Measurements from ENCODE around the gene VRK3. TPM values are rescaled to one million over a fixed set of nuclear protein-coding genes. Genes with fewer than 3 reads are reported as not detected.

Gene VRK3
- total RNA-seq, 1 donor from 2014 or later: 39.5 TPM

- Histone ChIP-seq H3K9me3 (no peaks in the 10 kb centered on the region), H3K27ac (no peak overlapping the region), H3K36me3 (peaks cover 92% of the 10 kb centered on the region), H3K4me1 (no peaks in the 10 kb centered on the region), H3K27me3 (no peaks in the 10 kb centered on the region), H3K4me3 (no peak overlapping the region)
- DNase-seq (no peak), ATAC-seq (peak; percentile 13)
- intact Hi-C loops (cut with DNase I): no loop called here
- TF ChIP-seq CTCF (IDR thresholded peaks at IDR 0.05): no peak
Observed at GRCh38 chr19:50008532-50008931, 16.6 kb downstream of the VRK3 start.

GRCh38 chr19:50007947-50008346, 17.2 kb downstream of the VRK3 start:
- H3K9me3 ChIP-seq: no peaks in the 10 kb centered on the region
- no peak for DNase-seq
- H3K36me3 ChIP-seq: peaks cover 92% of the 10 kb centered on the region
- TF ChIP-seq CTCF (IDR thresholded peaks at IDR 0.05): no peak
- no peaks in the 10 kb centered on the region for H3K4me1 ChIP-seq
- intact Hi-C loops (cut with DNase I): no loop called here
- no peak for ATAC-seq
- no peak overlapping the region for H3K27ac ChIP-seq
- no peak overlapping the region for H3K4me3 ChIP-seq
- no peaks in the 10 kb centered on the region for H3K27me3 ChIP-seq

- H3K27me3 ChIP-seq: no peaks in the 10 kb centered on the region
- TF ChIP-seq CTCF (IDR thresholded peaks at IDR 0.05): no peak
- H3K4me1 ChIP-seq: no peaks in the 10 kb centered on the region
- DNase-seq (no peak), ATAC-seq (no peak)
- intact Hi-C loops (cut with DNase I): no loop called here
- no peak overlapping the region for H3K4me3 ChIP-seq
- H3K36me3 ChIP-seq: peaks cover 92% of the 10 kb centered on the region
- H3K9me3 ChIP-seq: no peaks in the 10 kb centered on the region
- no peak overlapping the region for H3K27ac ChIP-seq
Observed at GRCh38 chr19:50007170-50007569, 18.0 kb downstream of the VRK3 start.

- Histone ChIP-seq H3K9me3 (no peaks in the 10 kb centered on the region), H3K36me3 (peaks cover 94% of the 10 kb centered on the region), H3K27me3 (no peaks in the 10 kb centered on the region), H3K4me1 (no peaks in the 10 kb centered on the region), H3K27ac (no peak overlapping the region), H3K4me3 (no peak overlapping the region)
- DNase-seq (no peak), ATAC-seq (no peak)
- intact Hi-C loops (cut with DNase I): no loop called here
- no peak for TF ChIP-seq CTCF (IDR thresholded peaks at IDR 0.05)
Observed at GRCh38 chr19:50005428-50005827, 19.7 kb downstream of the VRK3 start.

GRCh38 chr19:50003810-50004419, 21.3 kb downstream of the VRK3 start:
- intact Hi-C loops (cut with DNase I): no loop called here
- no peaks in the 10 kb centered on the region for H3K4me1 ChIP-seq
- no peak for DNase-seq
- TF ChIP-seq CTCF (IDR thresholded peaks at IDR 0.05): no peak
- H3K27ac ChIP-seq: no peak overlapping the region
- no peaks in the 10 kb centered on the region for H3K27me3 ChIP-seq
- peak; percentile 35 for ATAC-seq
- peaks cover 94% of the 10 kb centered on the region for H3K36me3 ChIP-seq
- no peaks in the 10 kb centered on the region for H3K9me3 ChIP-seq
- no peak overlapping the region for H3K4me3 ChIP-seq

Data from upper lobe of right lung (tissue), 1 donor.